GM23338 (cell line): Measurements from ENCODE around the gene UBXN4. TPM values are rescaled to one million over a fixed set of nuclear protein-coding genes. Genes with fewer than 3 reads are reported as not detected.

ENCODE experiments used
- ATAC-seq: fragments of 200-7000 bp; cut with Tn5 transposase; 3 replicates; pipeline ENCODE4 v1.9.1; 2020
- DNase-seq: peaks from one replicate; pipeline ENCODE4 v3.0.0-alpha.2; 2015; ENCODE audit warnings: low spot score
- H2AFZ ChIP-seq: fragments of 200-600 bp; sonication (generic); 2 replicates; pipeline ENCODE4 v1.8.0; 2016; ENCODE audit warnings: antibody characterized with exemption, mild to moderate bottlenecking, moderate library complexity
- H3F3A ChIP-seq: fragments of 200-600 bp; sonication (generic); replicated peaks from 2 replicates; pipeline ENCODE4 v1.8.0; 2017; ENCODE audit warnings: antibody characterized with exemption, mixed run types, low read depth
- H3K27ac ChIP-seq: fragments of 200-600 bp; sonication (generic); 2 replicates; pipeline ENCODE4 v1.6.1; 2016; ENCODE audit warnings: low read depth
- H3K27me3 ChIP-seq: fragments of 200-600 bp; sonication (generic); 2 replicates; pipeline ENCODE4 v1.8.0; 2016; ENCODE audit warnings: mild to moderate bottlenecking, mixed run types, moderate library complexity; ENCODE audit not compliant: insufficient read depth
- H3K36me3 ChIP-seq: fragments of 200-600 bp; sonication (generic); 2 replicates; pipeline ENCODE4 v1.8.0; 2016; ENCODE audit warnings: mild to moderate bottlenecking; ENCODE audit not compliant: insufficient read depth
- H3K4me1 ChIP-seq: fragments of 200-600 bp; sonication (generic); 2 replicates; pipeline ENCODE4 v1.8.0; 2016; ENCODE audit warnings: mild to moderate bottlenecking, moderate library complexity; ENCODE audit not compliant: insufficient read depth
- H3K4me2 ChIP-seq: fragments of 200-600 bp; sonication (generic); 2 replicates; pipeline ENCODE4 v1.7.1; 2017; ENCODE audit warnings: mixed run types
- H3K4me3 ChIP-seq: fragments of 200-600 bp; sonication (generic); 2 replicates; pipeline ENCODE4 v1.6.1; 2016; ENCODE audit warnings: mixed run types
- H3K79me2 ChIP-seq: fragments of 200-600 bp; sonication (generic); replicated peaks from 2 replicates; pipeline ENCODE4 v1.8.0; 2017; ENCODE audit warnings: mild to moderate bottlenecking; ENCODE audit not compliant: insufficient read depth
- H3K9me2 ChIP-seq: fragments of 200-600 bp; sonication (generic); 2 replicates; pipeline ENCODE4 v1.8.0; 2017; ENCODE audit not compliant: insufficient read depth
- H4K20me1 ChIP-seq: fragments of 200-600 bp; sonication (generic); replicated peaks from 2 replicates; pipeline ENCODE4 v1.8.0; 2017; ENCODE audit warnings: mild to moderate bottlenecking; ENCODE audit not compliant: insufficient read depth
- H3K27ac Mint-ChIP-seq: 2 replicates; pipeline ENCODE4 v1.8.0; 2020; ENCODE audit warnings: inconsistent platforms, mild to moderate bottlenecking, moderate library complexity, mixed read lengths
- H3K27me3 Mint-ChIP-seq: 3 replicates; pipeline ENCODE4 v1.8.0; 2022; ENCODE audit warnings: low read depth, mild to moderate bottlenecking, moderate library complexity, mixed read lengths, inconsistent platforms; ENCODE audit not compliant: insufficient read depth, poor library complexity
- H3K36me3 Mint-ChIP-seq: 3 replicates; pipeline ENCODE4 v1.8.0; 2021; ENCODE audit warnings: low read depth, mild to moderate bottlenecking, inconsistent platforms, moderate library complexity, mixed read lengths
- H3K4me1 Mint-ChIP-seq: 3 replicates; pipeline ENCODE4 v1.8.0; 2020; ENCODE audit warnings: mild to moderate bottlenecking, inconsistent platforms, mixed read lengths
- H3K4me3 Mint-ChIP-seq: 3 replicates; pipeline ENCODE4 v1.8.0; 2021; ENCODE audit warnings: moderate library complexity, mild to moderate bottlenecking, inconsistent platforms, mixed read lengths
- H3K9me3 Mint-ChIP-seq: 3 replicates; pipeline ENCODE4 v1.8.0; 2020; ENCODE audit warnings: moderate library complexity, mild to moderate bottlenecking, inconsistent platforms, mixed read lengths
- CREB1 ChIP-seq: fragments of 250-450 bp; sonication (Bioruptor Pico); IDR thresholded peaks from 2 replicates; pipeline ENCODE4 v1.5.0; 2020; ENCODE audit warnings: low read depth, mild to moderate bottlenecking, moderate library complexity
- EZH2 ChIP-seq: fragments of 200-600 bp; sonication (generic); IDR thresholded peaks from one replicate; pipeline ENCODE4 v1.8.0; 2017; ENCODE audit warnings: antibody characterized with exemption, mild to moderate bottlenecking, low read depth; ENCODE audit not compliant: unreplicated experiment
- NANOG ChIP-seq: IDR thresholded peaks from 2 replicates; pipeline ENCODE4 v1.6.1; 2016; ENCODE audit warnings: antibody characterized with exemption, borderline replicate concordance
- POLR2AphosphoS5 ChIP-seq: IDR thresholded peaks from 2 replicates; pipeline ENCODE4 v1.6.1; 2016; ENCODE audit warnings: antibody characterized with exemption, low read depth
- STAT1 ChIP-seq: IDR thresholded peaks from one replicate; pipeline ENCODE4 v1.6.1; 2016; ENCODE audit warnings: antibody characterized with exemption; ENCODE audit not compliant: unreplicated experiment
- ZNF114 ChIP-seq: fragments of 250-450 bp; sonication (Bioruptor Pico); IDR thresholded peaks from 2 replicates; pipeline ENCODE4 v1.5.0; 2020; ENCODE audit warnings: mild to moderate bottlenecking, moderate library complexity
- ZNF331 ChIP-seq: fragments of 250-450 bp; sonication (Bioruptor Pico); IDR thresholded peaks from 2 replicates; pipeline ENCODE4 v1.5.0; 2020; ENCODE audit warnings: low read depth, mild to moderate bottlenecking, moderate library complexity
- long read RNA-seq: library from polyadenylated mRNA; unstranded; transcript quantifications from one replicate; pipeline ENCODE4 v2.0.0, GENCODE V29; 2020; ENCODE audit not compliant: unreplicated experiment
- polyA plus RNA-seq: library from polyadenylated mRNA; unstranded; fragments of >200 nt; fragmentation: Nextera tagmentation; extraction: Ambion mirVana; gene quantifications from 2 replicates; pipeline ENCODE4 v1.2.1, GENCODE V29; 2016
- total RNA-seq: library from RNA; depleted of rRNA; stranded (reverse); fragments of >200 nt; shearing (Covaris generic); gene quantifications from 2 replicates; pipeline ENCODE4 v1.2.3, GENCODE V29; 2014; rRNA removed
- TF ChIP-seq, protein P1 (sequence below), 2 experiments: fragments of 200-600 bp in 1 of 2; sonication (generic) in 1 of 2; conservative IDR thresholded peaks; 2 replicates each; pipeline versions ENCODE4 v1.5.1 to v1.6.1; 2016 to 2017; ENCODE audit warnings: antibody characterized with exemption in 2 of 2, low read depth in 2 of 2, mild to moderate bottlenecking in 2 of 2, moderate library complexity in 1 of 2
- TF ChIP-seq, protein P2 (sequence below): fragments of 250-450 bp; sonication (Bioruptor Pico); IDR thresholded peaks from 2 replicates; pipeline ENCODE4 v1.5.0; 2020; ENCODE audit warnings: mild to moderate bottlenecking, moderate library complexity
- TF ChIP-seq, protein P3 (sequence below): IDR thresholded peaks from 2 replicates; pipeline ENCODE4 v1.6.1; 2016; ENCODE audit warnings: antibody characterized with exemption

Gene UBXN4, protein sequence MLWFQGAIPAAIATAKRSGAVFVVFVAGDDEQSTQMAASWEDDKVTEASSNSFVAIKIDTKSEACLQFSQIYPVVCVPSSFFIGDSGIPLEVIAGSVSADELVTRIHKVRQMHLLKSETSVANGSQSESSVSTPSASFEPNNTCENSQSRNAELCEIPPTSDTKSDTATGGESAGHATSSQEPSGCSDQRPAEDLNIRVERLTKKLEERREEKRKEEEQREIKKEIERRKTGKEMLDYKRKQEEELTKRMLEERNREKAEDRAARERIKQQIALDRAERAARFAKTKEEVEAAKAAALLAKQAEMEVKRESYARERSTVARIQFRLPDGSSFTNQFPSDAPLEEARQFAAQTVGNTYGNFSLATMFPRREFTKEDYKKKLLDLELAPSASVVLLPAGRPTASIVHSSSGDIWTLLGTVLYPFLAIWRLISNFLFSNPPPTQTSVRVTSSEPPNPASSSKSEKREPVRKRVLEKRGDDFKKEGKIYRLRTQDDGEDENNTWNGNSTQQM
- total RNA-seq (57.6 and 62.0 TPM in 2 replicates), polyA plus RNA-seq (160 and 226 TPM in 2 replicates)
- long read RNA-seq, full-length matches to known transcripts = 6 of 72 reads
- long read RNA-seq, partial matches to known transcripts = 53 of 72 reads
- long read RNA-seq, other reads (novel, unspliced or antisense) = 13 of 72 reads

DNA sequence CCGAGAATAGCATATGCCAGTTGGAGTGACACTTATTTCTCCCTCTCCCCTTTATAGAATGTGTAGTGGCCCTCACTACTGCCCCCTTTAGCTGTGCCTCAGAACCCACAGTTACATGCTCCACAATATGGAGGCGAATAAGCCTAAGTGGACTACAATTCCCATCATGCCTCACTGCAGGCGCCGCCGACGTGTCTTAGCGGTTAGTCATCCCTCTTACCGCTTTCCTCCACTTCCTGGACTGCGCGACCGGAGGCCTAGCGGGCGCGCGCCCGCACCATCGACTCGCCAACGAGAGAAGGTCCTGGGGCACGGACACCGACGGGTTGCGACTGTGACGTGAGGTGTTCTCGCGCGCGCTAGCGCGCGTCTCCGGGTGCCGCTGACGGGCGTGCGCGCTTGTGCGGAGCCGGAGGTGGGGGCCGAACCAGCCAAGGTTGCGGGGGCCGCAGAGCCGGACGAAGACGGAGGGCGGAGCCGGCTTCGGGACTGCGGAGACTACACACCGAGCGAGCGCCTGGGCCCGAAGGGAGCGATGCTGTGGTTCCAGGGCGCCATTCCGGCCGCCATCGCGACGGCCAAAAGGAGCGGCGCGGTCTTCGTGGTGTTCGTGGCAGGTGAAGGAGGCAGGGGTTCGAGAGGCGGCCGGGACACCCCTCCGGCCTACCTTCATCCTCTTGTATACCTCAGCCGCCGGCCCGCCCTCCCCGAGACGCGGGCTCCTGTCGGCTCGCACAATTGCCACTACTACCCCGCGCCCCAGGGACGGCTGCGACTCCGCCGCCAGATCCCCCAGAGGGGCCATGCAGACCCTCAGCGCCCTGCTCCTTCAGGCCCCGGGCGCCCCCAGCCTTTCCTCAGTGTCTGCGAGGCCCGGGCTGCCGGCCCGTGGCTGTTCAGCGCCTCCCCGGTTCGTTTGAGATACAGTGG is at the start of gene UBXN4:
TSS of gene UBXN4 (plus strand) at position 461 of the 930 bp plus-strand sequence. CDS start at position 536, 75 bp downstream.
- H3K27me3 Mint-ChIP-seq = peaks cover 2% of the 10 kb centered on the region
- Histone ChIP-seq H3K36me3 (no peaks in the 10 kb centered on the region), H3K79me2 (peaks cover 43% of the 10 kb centered on the region), H3K4me1 (peaks cover 12% of the 10 kb centered on the region), H3K9me2 (no peaks in the 10 kb centered on the region; the same call in 1 of the 2 replicates), H3K4me3 (peak within 1 kb of the TSS; percentile 71), H3K27ac (peak within 1 kb of the TSS; percentile 97), H3F3A (peaks cover 3% of the 10 kb centered on the region; the same call in 1 of the 2 replicates), H2AFZ (peak within 1 kb of the TSS; percentile 8; the same call in 1 of the 2 replicates), H3K4me2 (peak within 1 kb of the TSS; percentile 88), H4K20me1 (peaks cover 15% of the 10 kb centered on the region), H3K27me3 (no peaks in the 10 kb centered on the region)
- peak within 1 kb of the TSS; percentile 92 for H3K4me3 Mint-ChIP-seq
- H3K36me3 Mint-ChIP-seq = peaks cover 8% of the 10 kb centered on the region
- DNase-seq (peak; percentile 98), ATAC-seq (peak; percentile 91)
- H3K4me1 Mint-ChIP-seq = peaks cover 14% of the 10 kb centered on the region
- H3K27ac Mint-ChIP-seq = peak within 1 kb of the TSS; percentile 99
- H3K9me3 Mint-ChIP-seq = no peaks in the 10 kb centered on the region; the same call in 2 of the 3 replicates
- TF ChIP-seq, protein P1, sequence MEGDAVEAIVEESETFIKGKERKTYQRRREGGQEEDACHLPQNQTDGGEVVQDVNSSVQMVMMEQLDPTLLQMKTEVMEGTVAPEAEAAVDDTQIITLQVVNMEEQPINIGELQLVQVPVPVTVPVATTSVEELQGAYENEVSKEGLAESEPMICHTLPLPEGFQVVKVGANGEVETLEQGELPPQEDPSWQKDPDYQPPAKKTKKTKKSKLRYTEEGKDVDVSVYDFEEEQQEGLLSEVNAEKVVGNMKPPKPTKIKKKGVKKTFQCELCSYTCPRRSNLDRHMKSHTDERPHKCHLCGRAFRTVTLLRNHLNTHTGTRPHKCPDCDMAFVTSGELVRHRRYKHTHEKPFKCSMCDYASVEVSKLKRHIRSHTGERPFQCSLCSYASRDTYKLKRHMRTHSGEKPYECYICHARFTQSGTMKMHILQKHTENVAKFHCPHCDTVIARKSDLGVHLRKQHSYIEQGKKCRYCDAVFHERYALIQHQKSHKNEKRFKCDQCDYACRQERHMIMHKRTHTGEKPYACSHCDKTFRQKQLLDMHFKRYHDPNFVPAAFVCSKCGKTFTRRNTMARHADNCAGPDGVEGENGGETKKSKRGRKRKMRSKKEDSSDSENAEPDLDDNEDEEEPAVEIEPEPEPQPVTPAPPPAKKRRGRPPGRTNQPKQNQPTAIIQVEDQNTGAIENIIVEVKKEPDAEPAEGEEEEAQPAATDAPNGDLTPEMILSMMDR (conservative IDR thresholded peaks at IDR 0.05; ENCODE audit: low read depth in 2 of 2) = peak; percentile 83 to 92
- TF ChIP-seq STAT1 = no peak
- TF ChIP-seq ZNF114 (CRISPR knock-in tag) = no peak
- TF ChIP-seq, protein P2, sequence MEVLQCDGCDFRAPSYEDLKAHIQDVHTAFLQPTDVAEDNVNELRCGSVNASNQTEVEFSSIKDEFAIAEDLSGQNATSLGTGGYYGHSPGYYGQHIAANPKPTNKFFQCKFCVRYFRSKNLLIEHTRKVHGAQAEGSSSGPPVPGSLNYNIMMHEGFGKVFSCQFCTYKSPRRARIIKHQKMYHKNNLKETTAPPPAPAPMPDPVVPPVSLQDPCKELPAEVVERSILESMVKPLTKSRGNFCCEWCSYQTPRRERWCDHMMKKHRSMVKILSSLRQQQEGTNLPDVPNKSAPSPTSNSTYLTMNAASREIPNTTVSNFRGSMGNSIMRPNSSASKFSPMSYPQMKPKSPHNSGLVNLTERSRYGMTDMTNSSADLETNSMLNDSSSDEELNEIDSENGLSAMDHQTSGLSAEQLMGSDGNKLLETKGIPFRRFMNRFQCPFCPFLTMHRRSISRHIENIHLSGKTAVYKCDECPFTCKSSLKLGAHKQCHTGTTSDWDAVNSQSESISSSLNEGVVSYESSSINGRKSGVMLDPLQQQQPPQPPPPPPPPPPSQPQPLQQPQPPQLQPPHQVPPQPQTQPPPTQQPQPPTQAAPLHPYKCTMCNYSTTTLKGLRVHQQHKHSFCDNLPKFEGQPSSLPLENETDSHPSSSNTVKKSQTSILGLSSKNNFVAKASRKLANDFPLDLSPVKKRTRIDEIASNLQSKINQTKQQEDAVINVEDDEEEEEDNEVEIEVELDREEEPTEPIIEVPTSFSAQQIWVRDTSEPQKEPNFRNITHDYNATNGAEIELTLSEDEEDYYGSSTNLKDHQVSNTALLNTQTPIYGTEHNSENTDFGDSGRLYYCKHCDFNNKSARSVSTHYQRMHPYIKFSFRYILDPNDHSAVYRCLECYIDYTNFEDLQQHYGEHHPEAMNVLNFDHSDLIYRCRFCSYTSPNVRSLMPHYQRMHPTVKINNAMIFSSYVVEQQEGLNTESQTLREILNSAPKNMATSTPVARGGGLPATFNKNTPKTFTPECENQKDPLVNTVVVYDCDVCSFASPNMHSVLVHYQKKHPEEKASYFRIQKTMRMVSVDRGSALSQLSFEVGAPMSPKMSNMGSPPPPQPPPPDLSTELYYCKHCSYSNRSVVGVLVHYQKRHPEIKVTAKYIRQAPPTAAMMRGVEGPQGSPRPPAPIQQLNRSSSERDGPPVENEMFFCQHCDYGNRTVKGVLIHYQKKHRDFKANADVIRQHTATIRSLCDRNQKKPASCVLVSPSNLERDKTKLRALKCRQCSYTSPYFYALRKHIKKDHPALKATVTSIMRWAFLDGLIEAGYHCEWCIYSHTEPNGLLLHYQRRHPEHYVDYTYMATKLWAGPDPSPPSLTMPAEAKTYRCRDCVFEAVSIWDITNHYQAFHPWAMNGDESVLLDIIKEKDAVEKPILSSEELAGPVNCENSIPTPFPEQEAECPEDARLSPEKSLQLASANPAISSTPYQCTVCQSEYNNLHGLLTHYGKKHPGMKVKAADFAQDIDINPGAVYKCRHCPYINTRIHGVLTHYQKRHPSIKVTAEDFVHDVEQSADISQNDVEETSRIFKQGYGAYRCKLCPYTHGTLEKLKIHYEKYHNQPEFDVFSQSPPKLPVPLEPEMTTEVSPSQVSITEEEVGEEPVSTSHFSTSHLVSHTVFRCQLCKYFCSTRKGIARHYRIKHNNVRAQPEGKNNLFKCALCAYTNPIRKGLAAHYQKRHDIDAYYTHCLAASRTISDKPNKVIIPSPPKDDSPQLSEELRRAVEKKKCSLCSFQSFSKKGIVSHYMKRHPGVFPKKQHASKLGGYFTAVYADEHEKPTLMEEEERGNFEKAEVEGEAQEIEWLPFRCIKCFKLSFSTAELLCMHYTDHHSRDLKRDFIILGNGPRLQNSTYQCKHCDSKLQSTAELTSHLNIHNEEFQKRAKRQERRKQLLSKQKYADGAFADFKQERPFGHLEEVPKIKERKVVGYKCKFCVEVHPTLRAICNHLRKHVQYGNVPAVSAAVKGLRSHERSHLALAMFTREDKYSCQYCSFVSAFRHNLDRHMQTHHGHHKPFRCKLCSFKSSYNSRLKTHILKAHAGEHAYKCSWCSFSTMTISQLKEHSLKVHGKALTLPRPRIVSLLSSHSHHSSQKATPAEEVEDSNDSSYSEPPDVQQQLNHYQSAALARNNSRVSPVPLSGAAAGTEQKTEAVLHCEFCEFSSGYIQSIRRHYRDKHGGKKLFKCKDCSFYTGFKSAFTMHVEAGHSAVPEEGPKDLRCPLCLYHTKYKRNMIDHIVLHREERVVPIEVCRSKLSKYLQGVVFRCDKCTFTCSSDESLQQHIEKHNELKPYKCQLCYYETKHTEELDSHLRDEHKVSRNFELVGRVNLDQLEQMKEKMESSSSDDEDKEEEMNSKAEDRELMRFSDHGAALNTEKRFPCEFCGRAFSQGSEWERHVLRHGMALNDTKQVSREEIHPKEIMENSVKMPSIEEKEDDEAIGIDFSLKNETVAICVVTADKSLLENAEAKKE (CRISPR knock-in tag) = no peak
- no peak for TF ChIP-seq NANOG
- no peak for TF ChIP-seq EZH2
- peak; percentile 87 for TF ChIP-seq CREB1 (CRISPR knock-in tag)
- TF ChIP-seq, protein P3, sequence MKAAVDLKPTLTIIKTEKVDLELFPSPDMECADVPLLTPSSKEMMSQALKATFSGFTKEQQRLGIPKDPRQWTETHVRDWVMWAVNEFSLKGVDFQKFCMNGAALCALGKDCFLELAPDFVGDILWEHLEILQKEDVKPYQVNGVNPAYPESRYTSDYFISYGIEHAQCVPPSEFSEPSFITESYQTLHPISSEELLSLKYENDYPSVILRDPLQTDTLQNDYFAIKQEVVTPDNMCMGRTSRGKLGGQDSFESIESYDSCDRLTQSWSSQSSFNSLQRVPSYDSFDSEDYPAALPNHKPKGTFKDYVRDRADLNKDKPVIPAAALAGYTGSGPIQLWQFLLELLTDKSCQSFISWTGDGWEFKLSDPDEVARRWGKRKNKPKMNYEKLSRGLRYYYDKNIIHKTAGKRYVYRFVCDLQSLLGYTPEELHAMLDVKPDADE = peak; percentile 94
- TF ChIP-seq POLR2AphosphoS5 = peak; percentile 80
- TF ChIP-seq ZNF331 = no peak
